Measurements from ENCODE around the gene LPXN.

DNA sequence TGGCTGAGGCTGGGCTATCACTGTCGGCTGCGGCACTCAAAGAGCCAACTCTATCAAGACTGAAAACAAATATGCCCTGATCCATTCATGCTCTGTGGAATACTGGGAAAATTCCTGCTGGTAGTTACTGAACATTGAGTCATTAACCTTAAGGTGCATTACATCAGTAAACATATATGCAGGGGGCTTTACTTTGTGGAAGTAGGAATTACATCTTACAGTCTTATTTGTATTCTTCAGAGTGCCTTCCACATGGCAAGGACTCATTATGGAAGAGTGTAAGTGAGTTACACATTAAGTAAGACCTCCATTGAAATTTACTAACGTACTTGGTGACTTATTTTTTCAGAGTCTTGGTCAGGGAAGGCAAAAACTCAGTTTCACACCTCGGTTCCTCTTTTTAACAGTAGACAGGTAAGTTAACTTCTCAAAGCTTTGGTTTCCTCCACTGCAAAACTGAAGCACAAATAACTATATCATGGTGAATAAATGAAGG, 72.2 kb downstream of the LPXN start:
- TF ChIP-seq CTCF (IDR thresholded peaks at IDR 0.05) (no peak), POLR2A (IDR thresholded peaks at IDR 0.05) (no peak)

Measured in transverse colon (tissue), 3 donors.